ENCODE results near the gene CADM3. TPM values are rescaled to one million over a fixed set of nuclear protein-coding genes. Genes with fewer than 3 reads are reported as not detected.
A peak's percentile ranks its signal among the peaks of the same experiment; 100 is the strongest.

CADM3 gene
- polyA plus RNA-seq, 1 experiment, result 0.01 TPM

DNA sequence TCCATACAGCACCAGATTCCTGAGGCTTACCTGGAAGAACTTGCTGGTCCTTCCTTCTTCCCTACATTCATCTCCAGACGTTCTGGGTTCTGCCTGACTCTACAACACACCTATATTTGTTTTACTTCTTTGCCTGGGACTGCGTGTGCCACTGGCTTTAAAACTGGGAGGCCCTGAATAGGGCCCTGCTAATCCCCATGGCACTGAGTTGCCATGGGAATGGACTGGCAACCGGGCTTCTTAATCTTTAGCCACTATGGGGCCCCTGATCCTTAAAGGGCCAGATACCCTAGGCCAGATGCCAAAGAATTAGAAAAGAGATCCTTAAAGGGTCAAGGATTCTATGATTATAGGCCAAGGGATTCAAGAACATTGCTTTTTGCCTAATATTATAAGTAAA, 24.4 kb upstream of the CADM3 start:
- Histone ChIP-seq H3K27me3 (ENCODE audit: control insufficient read depth, insufficient read depth, low read length) (peaks cover 4% of the 10 kb centered on the region), H3K9me3 (ENCODE audit: control insufficient read depth, insufficient read depth, low read length) (no peaks in the 10 kb centered on the region), H3K4me3 (ENCODE audit: low read depth, low read length) (no peak overlapping the region), H3K27ac (ENCODE audit: low read depth, low read length) (no peak overlapping the region)
- ChIA-PET POLR2A (no interaction called here), CTCF (no interaction called here)
- TF ChIP-seq, protein P1, sequence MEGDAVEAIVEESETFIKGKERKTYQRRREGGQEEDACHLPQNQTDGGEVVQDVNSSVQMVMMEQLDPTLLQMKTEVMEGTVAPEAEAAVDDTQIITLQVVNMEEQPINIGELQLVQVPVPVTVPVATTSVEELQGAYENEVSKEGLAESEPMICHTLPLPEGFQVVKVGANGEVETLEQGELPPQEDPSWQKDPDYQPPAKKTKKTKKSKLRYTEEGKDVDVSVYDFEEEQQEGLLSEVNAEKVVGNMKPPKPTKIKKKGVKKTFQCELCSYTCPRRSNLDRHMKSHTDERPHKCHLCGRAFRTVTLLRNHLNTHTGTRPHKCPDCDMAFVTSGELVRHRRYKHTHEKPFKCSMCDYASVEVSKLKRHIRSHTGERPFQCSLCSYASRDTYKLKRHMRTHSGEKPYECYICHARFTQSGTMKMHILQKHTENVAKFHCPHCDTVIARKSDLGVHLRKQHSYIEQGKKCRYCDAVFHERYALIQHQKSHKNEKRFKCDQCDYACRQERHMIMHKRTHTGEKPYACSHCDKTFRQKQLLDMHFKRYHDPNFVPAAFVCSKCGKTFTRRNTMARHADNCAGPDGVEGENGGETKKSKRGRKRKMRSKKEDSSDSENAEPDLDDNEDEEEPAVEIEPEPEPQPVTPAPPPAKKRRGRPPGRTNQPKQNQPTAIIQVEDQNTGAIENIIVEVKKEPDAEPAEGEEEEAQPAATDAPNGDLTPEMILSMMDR (IDR thresholded peaks at IDR 0.05; ENCODE audit: low read depth, low read length), result no peak
- no peak for DNase-seq (ENCODE audit: low read depth, low spot score)

- no peak overlapping the region for H3K27ac ChIP-seq (ENCODE audit: low read depth, low read length)
- DNase-seq (ENCODE audit: low read depth, low spot score), result no peak
- H3K9me3 ChIP-seq (ENCODE audit: control insufficient read depth, insufficient read depth, low read length), result no peaks in the 10 kb centered on the region
- no peaks in the 10 kb centered on the region for H3K27me3 ChIP-seq (ENCODE audit: control insufficient read depth, insufficient read depth, low read length)
- H3K4me3 ChIP-seq (ENCODE audit: low read depth, low read length), result no peak overlapping the region
- TF ChIP-seq, protein P1 (IDR thresholded peaks at IDR 0.05; ENCODE audit: low read depth, low read length), result no peak
- ChIA-PET CTCF (no interaction called here), POLR2A (no interaction called here)
Observed at GRCh38 chr1:159152031-159152430, 19.4 kb upstream of the CADM3 start.

DNA sequence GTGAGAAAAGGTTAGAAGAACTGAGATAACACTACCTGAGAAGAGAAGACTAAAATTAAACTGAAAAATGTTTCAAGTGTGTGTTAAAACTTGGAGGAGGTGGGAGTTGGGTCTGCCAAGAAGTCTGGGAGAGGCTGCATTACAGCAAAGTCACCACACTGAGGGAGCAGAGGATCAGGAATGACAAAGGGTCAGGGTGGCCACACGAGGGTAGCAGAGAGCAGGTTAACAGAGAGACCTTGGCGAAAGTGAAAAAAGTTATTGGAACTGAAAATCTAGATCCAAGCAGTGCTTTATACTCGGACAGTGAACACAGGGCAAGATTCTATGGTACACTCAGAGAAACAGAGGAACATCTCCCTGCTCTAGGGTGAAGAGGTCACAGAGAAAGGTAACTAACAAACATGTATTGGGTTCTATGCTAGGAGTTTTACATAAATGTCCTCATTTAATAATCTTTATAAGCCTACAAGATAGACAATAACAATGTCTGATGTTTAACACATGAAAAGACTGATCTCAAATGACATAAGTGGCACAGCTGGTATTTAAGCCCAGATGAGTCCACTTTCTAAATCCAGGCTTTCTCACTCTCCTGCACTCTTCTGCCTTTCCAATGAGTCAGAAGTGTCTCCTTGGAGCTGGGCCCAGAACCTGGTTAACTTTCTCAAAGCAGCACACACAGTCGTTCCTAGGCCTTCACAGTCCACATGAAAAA, 10.3 kb upstream of the CADM3 start:
- peak; percentile 56 for DNase-seq (ENCODE audit: low read depth, low spot score)
- TF ChIP-seq, protein P1 (IDR thresholded peaks at IDR 0.05; ENCODE audit: low read depth, low read length), result peak; percentile 99
- POLR2A ChIA-PET, result interaction anchor here (0.5 kb wide), 1 partner anchor 76 kb away, joined by 4 read pairs; no protein-coding TSS in a partner anchor
- no peaks in the 10 kb centered on the region for H3K9me3 ChIP-seq (ENCODE audit: control insufficient read depth, insufficient read depth, low read length)
- CTCF ChIA-PET, result interaction anchor here (0.6 to 3.2 kb wide), 14 partner anchors 11 to 846 kb away, joined by 3 to 33 read pairs (median 5); no protein-coding TSS in a partner anchor
- H3K27me3 ChIP-seq (ENCODE audit: control insufficient read depth, insufficient read depth, low read length), result no peaks in the 10 kb centered on the region
- H3K27ac ChIP-seq (ENCODE audit: low read depth, low read length), result no peak overlapping the region
- no peak overlapping the region for H3K4me3 ChIP-seq (ENCODE audit: low read depth, low read length)

DNA sequence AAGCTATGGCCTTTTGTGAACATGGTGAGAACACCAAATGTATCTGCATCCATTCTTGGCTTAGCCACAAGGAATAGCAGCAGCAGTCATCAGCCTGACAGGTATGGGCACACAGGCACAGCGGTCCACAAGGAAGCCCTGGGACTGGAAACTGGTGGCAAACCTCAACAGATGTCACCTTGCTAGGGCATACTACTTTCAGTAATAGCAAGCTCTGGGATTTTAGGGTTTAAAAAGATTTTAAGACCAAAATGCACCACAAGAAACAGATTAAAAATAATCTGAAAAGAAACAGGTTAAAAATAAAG, 9.7 kb upstream of the CADM3 start:
- no peak overlapping the region for H3K27ac ChIP-seq (ENCODE audit: low read depth, low read length)
- POLR2A ChIA-PET, result no interaction called here
- H3K4me3 ChIP-seq (ENCODE audit: low read depth, low read length), result no peak overlapping the region

More for the DNA sequence above, 9.7 kb upstream of the CADM3 start:
- Histone ChIP-seq H3K27me3 (ENCODE audit: control insufficient read depth, insufficient read depth, low read length) (no peaks in the 10 kb centered on the region), H3K9me3 (ENCODE audit: control insufficient read depth, insufficient read depth, low read length) (no peaks in the 10 kb centered on the region)
- CTCF ChIA-PET, result interaction anchor here (0.6 to 3.2 kb wide), 13 partner anchors 12 to 1764 kb away, joined by 3 to 33 read pairs (median 5); no protein-coding TSS in a partner anchor
- TF ChIP-seq, protein P1 (IDR thresholded peaks at IDR 0.05; ENCODE audit: low read depth, low read length), result no peak
- DNase-seq (ENCODE audit: low read depth, low spot score), result no peak

Measured in AG04450 (cell line).